Activated T-cell treated with anti-CD3 and anti-CD28 coated beads, Interleukin-2, amount 50 U/mL, for 48 hours (primary cell): ENCODE measurements around the gene IPMK.
"Not testable (repeated sequence)": the region's sequence is repeated elsewhere in the genome, so short reads cannot be mapped to it uniquely, and the experiment has no call there.

ENCODE experiments used
- DNase-seq, 2 experiments: peaks; one replicate each; pipeline ENCODE4 v3.0.0-alpha.2; 2020

Gene IPMK

GRCh38 chr10:58266826-58267712 is 625 bp downstream of the IPMK start:
- peak; percentile 53 to 55 for DNase-seq

- DNase-seq, result peak in 1 of 2 experiments; percentile 26
These were observed 1.5 kb downstream of the IPMK start for GRCh38 chr10:58266003-58266825.

DNA sequence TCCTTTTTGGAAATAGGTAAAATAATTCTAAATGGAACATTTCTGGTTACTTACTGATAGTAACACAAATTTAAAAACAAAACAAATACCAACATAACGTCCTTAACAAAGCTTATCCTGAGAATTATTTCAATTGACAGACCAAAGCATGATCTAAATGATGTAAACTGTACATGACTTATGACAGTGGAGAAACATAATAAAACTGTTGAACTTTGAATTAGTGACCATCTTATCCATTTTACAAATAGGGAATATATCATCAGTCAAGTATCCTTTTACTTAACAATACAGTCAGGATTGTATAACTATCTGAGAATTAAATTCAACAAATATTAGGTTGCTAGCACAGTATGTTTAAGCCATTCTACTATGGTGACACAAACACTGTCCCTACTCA is 2.4 kb downstream of the IPMK start:
- no peak for DNase-seq

DNA sequence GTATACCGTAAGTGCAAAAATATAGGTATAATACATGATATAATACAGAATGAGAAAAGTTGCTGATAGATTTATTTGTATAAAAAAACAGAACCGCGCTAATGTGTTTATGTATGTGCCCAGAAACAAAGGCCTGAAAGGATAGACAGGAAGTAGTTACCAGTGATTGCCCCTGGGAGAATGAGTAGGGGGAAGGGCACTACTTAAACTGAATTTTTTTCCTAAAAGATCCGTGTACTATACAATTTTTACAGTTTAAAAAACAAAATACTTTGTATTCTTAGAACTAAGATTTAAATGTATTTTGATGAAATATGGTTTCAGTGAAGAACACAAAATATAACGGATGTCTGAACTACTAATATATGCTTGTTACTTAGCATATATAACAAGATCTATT is 2.9 kb downstream of the IPMK start:
- no peak for DNase-seq

DNA sequence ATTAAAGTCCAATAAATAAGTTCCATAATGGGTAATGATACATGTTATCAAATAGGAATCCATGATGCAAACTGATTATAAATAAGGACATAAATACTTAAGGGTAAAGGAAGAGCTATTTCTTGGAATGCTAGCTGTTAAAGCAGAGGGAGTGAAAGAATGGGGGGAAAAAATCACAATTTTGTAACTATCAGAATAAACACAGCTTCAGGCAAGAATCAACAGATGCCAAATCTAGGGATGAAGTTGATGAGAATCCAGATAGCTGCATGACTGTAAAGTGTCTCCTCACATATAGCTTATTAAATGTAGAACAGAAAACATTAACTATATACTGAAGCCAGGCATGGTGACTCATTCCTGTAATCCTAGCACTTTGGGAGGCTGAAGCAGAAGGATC is 4.9 kb downstream of the IPMK start:
- DNase-seq, result no peak

DNA sequence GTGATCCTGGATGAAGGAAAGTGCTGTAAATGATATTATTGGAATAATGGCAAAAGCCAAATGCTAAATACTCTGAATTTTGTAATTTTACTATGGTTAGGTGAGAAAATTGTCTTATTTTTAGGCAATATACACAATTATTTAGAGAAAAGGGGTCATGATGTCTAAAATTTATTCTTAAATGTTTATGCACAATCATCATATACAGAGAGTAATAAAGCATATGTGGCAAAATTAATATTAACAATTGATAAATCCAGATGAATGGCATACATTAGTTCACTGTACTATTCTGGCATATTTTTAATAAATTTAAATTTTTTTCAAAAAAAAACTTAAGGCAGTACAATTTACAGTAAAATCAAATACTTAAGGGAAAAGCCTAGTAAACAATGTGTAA is 7.4 kb downstream of the IPMK start:
- no peak for DNase-seq

DNA sequence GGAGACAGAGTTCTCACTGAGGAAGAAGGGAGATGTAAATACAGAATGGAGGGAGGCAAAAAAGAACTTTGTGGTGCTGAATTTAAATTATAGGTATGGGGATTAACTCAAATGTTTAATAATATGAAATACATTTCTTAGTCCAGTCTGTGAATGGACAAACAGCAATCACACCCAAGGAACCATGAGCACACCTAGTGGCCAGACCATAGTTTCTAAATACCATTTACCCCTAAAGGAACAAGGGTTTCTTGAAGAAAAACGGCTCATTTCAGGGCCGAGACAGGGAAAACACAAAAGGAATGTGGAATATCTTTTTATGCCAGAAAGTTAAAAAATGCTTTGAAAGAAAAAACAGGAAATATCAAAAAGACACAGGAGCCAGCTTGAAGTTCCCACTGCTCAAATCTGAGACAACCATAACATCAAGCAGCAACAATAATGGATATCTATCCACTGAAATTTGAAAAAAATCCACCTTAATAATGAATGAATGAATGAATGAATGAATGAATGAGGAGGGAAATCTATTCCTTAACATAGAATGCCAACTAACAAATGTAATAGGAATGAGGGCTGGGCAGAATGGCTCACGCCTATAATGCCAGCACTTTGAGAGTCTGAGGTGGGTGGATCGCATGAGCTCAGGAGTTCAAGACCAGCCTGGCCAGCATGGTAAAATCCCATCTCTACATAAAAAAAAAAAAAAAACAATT is 8.6 kb downstream of the IPMK start:
- DNase-seq, result no peak

GRCh38 chr10:58256013-58256780 is 11.5 kb downstream of the IPMK start:
- DNase-seq, result not testable (repeated sequence)

DNA sequence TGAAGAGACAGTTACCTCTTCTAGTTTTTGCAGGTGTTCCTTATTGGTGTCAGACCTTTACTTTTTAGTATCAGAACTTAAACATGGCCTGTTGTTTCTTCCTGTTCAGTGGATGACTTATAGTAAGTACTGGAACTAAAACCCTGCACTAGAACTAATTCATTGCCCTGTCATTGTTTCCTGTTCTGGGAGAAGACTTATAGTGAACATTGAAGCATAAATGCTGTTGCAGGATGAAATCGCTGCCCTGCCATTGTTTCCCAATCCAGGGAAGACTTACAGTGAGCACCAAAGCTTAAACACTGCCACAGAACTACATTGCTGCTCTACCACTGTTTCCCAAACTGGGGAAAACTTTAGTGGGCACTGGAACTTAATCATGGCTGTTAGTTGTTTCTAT is 13.1 kb downstream of the IPMK start:
- DNase-seq, result no peak

- no peak for DNase-seq
These were observed 14.5 kb downstream of the IPMK start for GRCh38 chr10:58253184-58253583.

GRCh38 chr10:58244666-58245065 is 23.0 kb downstream of the IPMK start:
- DNase-seq, result not testable (repeated sequence)

- not testable (repeated sequence) for DNase-seq
These were observed 23.5 kb downstream of the IPMK start for GRCh38 chr10:58244242-58244641.

DNA sequence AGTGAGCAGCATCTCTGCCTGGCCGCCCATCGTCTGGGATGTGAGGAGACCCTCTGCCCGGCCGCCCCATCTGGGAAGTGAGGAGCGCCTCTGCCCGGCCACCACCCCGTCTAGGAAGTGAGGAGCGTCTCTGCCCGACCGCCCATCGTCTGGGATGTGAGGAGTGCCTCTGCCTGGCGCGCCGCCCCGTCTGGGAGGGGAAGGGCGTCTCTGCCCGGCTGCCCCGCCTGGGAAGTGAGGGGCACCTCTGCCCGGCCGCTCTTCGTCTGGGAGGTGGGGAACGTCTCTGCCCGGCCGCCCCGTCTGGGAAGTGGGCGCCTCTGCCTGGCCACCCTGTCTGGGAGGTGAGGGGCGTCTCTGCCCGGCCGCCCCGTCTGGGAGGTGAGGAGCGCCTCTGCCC is 23.9 kb downstream of the IPMK start:
- not testable (repeated sequence) for DNase-seq

DNA sequence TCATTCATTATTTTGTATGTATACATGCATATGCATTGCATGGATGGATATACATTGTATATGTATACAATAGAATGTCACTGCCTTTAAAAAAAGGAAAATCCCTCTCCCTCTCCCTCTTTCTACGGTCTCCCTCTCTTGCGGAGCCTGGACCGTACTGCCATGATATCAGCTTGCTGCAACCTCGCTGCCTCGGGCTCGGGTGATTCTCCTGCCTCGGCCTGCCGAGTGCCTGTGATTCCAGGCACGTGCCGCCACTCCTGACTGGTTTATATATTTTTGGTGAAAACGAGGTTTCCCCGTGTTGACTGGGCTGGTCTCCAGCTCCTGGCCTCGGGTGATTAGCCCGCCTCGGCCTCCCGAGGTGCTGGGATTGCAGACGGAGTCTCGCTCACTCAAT is 24.4 kb downstream of the IPMK start:
- DNase-seq, result no peak

- no peak for DNase-seq
These were observed 26.3 kb downstream of the IPMK start for GRCh38 chr10:58241346-58241745.

- no peak for DNase-seq
These were observed 27.2 kb downstream of the IPMK start for GRCh38 chr10:58240531-58240930.

GRCh38 chr10:58239561-58240169 is 28.0 kb downstream of the IPMK start:
- no peak for DNase-seq

GRCh38 chr10:58237014-58237834 is 30.5 kb downstream of the IPMK start:
- DNase-seq, result no peak

- DNase-seq, result not testable (repeated sequence)
These were observed 37.8 kb downstream of the IPMK start for GRCh38 chr10:58229856-58230255.

GRCh38 chr10:58225654-58226053 is 42.0 kb downstream of the IPMK start:
- DNase-seq, result no peak
